NCI-H345 treated with DMSO at 0.1 percent for 48 hours (cell line): ENCODE measurements around the gene GNG4.
"Not testable (repeated sequence)": the region's sequence is repeated elsewhere in the genome, so short reads cannot be mapped to it uniquely, and the experiment has no call there.

Experiments
- DNase-seq: peaks from one replicate; lab custom pipeline; 2025; ENCODE audit not compliant: unreplicated experiment; lab: John Stamatoyannopoulos, UW

Gene GNG4

GRCh38 chr1:235628316-235629005, 21.1 kb downstream of the GNG4 start:
- no peak for DNase-seq

- DNase-seq, result no peak
Observed at GRCh38 chr1:235625831-235626230, 23.8 kb downstream of the GNG4 start.

GRCh38 chr1:235625340-235625739, 24.2 kb downstream of the GNG4 start:
- no peak for DNase-seq

- DNase-seq, result no peak
Observed at GRCh38 chr1:235624721-235625333, 24.8 kb downstream of the GNG4 start.

- no peak for DNase-seq
Observed at GRCh38 chr1:235622936-235623779, 26.4 kb downstream of the GNG4 start.

- DNase-seq, result not testable (repeated sequence)
Observed at GRCh38 chr1:235619149-235619548, 30.4 kb downstream of the GNG4 start.

GRCh38 chr1:235617808-235618207, 31.8 kb downstream of the GNG4 start:
- no peak for DNase-seq

GRCh38 chr1:235617140-235617539, 32.4 kb downstream of the GNG4 start:
- no peak for DNase-seq

- no peak for DNase-seq
Observed at GRCh38 chr1:235614442-235614954, 35.1 kb downstream of the GNG4 start.

GRCh38 chr1:235613602-235614001, 36.0 kb downstream of the GNG4 start:
- DNase-seq, result no peak

- DNase-seq, result no peak
Observed at GRCh38 chr1:235612761-235613160, 36.8 kb downstream of the GNG4 start.

GRCh38 chr1:235610157-235610556, 39.4 kb downstream of the GNG4 start:
- DNase-seq, result no peak

- DNase-seq, result no peak
Observed at GRCh38 chr1:235608278-235608677, 41.3 kb downstream of the GNG4 start.

- DNase-seq, result no peak
Observed at GRCh38 chr1:235607284-235607683, 42.3 kb downstream of the GNG4 start.

- DNase-seq, result no peak
Observed at GRCh38 chr1:235601104-235601503, 48.5 kb downstream of the GNG4 start.

- no peak for DNase-seq
Observed at GRCh38 chr1:235599536-235599935, 50.0 kb downstream of the GNG4 start.

GRCh38 chr1:235597867-235598553, 51.6 kb downstream of the GNG4 start:
- DNase-seq, result no peak

- no peak for DNase-seq
Observed at GRCh38 chr1:235595079-235595478, 54.5 kb downstream of the GNG4 start.

- DNase-seq, result not testable (repeated sequence)
Observed at GRCh38 chr1:235594281-235594895, 55.2 kb downstream of the GNG4 start.

- DNase-seq, result no peak
Observed at GRCh38 chr1:235588916-235589515, 60.6 kb downstream of the GNG4 start.
